ENCODE data around the gene NRGN.

NRGN gene

GRCh38 chr11:124739479-124740276 is at the start of gene NRGN:
Gene NRGN, plus strand, starts transcription at chr11:124739942. Its CDS starts 143 bp downstream, at chr11:124740085.
- no peak for TF ChIP-seq CTCF (IDR thresholded peaks at IDR 0.05; ENCODE audit: low read depth, low read length, missing control alignments)
- peak; percentile 60 for DNase-seq (ENCODE audit: low read depth)
- in situ Hi-C loops (cut with HindIII; ENCODE audit: low sequenced_read_pairs) = loop anchor here (5.0 kb wide), 2 partner anchors 42 to 77 kb away; no protein-coding TSS in a partner anchor
- peak within 1 kb of the TSS; percentile 49 for H3K4me3 ChIP-seq (ENCODE audit: low read depth, low read length)

- in situ Hi-C loops (cut with HindIII; ENCODE audit: low sequenced_read_pairs) = no loop called here
- no peak for TF ChIP-seq CTCF (IDR thresholded peaks at IDR 0.05; ENCODE audit: low read depth, low read length, missing control alignments)
- no peak overlapping the region for H3K4me3 ChIP-seq (ENCODE audit: low read depth, low read length)
- DNase-seq (ENCODE audit: low read depth) = no peak
Measured at GRCh38 chr11:124693142-124693541, 46.6 kb upstream of the NRGN start.

GRCh38 chr11:124699547-124699946 is 40.2 kb upstream of the NRGN start:
- no peak for TF ChIP-seq CTCF (IDR thresholded peaks at IDR 0.05; ENCODE audit: low read depth, low read length, missing control alignments)
- no peak for DNase-seq (ENCODE audit: low read depth)

GRCh38 chr11:124700028-124700427 is 39.7 kb upstream of the NRGN start:
- no peak for DNase-seq (ENCODE audit: low read depth)
- no peak overlapping the region for H3K4me3 ChIP-seq (ENCODE audit: low read depth, low read length)
- in situ Hi-C loops (cut with HindIII; ENCODE audit: low sequenced_read_pairs) = no loop called here
- TF ChIP-seq CTCF (IDR thresholded peaks at IDR 0.05; ENCODE audit: low read depth, low read length, missing control alignments) = no peak

More at GRCh38 chr11:124699547-124699946, 40.2 kb upstream of the NRGN start:
- in situ Hi-C loops (cut with HindIII; ENCODE audit: low sequenced_read_pairs) = loop anchor here (5.0 kb wide), 1 partner anchor 38 kb away; the partner anchor contains the start of gene NRGN
- H3K4me3 ChIP-seq (ENCODE audit: low read depth, low read length) = no peak overlapping the region

GRCh38 chr11:124707829-124708228 is 31.9 kb upstream of the NRGN start:
- in situ Hi-C loops (cut with HindIII; ENCODE audit: low sequenced_read_pairs) = no loop called here
- no peak for TF ChIP-seq CTCF (IDR thresholded peaks at IDR 0.05; ENCODE audit: low read depth, low read length, missing control alignments)
- H3K4me3 ChIP-seq (ENCODE audit: low read depth, low read length) = no peak overlapping the region
- no peak for DNase-seq (ENCODE audit: low read depth)

GRCh38 chr11:124712392-124712791 is 27.4 kb upstream of the NRGN start:
- no peak for TF ChIP-seq CTCF (IDR thresholded peaks at IDR 0.05; ENCODE audit: low read depth, low read length, missing control alignments)
- no peak overlapping the region for H3K4me3 ChIP-seq (ENCODE audit: low read depth, low read length)
- in situ Hi-C loops (cut with HindIII; ENCODE audit: low sequenced_read_pairs) = no loop called here
- DNase-seq (ENCODE audit: low read depth) = no peak
